NCI-H526 treated with DMSO at 0.1 percent for 48 hours (cell line): Measurements from ENCODE around the gene RASGRP3.

Source experiments
- DNase-seq: peaks from one replicate; lab custom pipeline; 2025; lab: John Stamatoyannopoulos, UW

The RASGRP3 gene

DNA sequence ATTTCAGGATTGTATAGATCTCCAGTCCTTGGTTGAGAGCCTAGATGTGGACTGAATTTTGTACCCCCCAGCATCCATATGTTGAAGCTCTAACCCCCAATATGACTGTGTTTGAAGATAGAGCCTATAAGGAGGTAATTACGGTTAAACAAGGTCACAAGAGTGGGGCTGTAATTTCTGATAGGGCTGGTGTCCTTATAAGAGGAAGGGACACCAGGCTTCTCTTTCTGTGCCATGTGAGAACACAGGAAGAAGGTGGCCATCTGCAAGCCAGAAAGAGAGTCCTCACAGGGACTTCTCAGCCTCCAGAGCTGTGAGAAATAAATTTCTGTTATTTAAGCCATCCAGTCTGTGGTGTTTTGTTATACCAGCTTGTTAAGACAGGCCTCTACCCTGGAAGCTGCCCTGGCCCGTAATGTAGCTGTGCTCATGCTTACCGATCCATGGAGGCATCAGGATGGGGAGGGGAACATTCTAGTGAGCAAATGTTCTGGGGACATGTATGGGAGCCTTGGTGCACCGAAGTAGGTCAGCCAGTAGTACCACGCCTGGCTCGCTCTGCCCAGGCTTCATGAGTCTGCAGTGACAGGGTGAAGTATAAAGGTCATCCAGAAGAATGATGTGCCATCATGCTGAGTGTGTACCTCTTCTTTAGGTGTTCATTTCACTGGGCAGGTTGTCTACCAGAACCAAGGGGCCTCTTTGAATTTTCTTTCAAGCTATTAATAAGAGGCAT lies 16.1 kb downstream of the RASGRP3 start:
- no peak for DNase-seq

DNA sequence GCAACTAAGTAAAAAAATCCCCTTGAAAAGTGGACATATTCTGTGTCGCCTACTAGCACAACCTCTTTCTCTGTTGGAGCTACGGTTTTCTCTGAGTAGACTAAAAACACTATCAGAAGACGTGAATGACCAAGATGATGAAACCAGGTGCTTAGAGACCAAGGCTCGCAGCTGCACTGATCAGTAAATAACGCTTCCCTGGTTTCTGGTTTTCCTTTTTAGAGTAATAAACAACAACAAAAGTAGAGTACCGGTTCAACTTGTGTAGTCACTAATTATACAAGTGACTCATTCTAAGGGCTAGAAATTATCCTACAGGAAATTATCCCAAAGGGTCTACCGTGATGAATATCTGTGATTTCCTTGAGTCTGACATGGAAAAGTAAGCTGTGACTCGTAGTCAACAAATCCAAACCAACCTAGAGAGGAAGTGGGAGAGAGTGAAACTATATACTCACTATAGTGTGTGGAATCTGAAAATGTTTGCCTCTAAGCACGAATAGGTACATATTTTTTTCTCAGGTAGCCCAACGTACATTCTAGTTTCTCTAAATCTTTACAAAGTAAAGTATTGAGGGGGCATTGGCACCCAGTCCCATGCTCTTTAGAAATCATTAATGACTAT lies 17.8 kb downstream of the RASGRP3 start:
- no peak for DNase-seq

DNA sequence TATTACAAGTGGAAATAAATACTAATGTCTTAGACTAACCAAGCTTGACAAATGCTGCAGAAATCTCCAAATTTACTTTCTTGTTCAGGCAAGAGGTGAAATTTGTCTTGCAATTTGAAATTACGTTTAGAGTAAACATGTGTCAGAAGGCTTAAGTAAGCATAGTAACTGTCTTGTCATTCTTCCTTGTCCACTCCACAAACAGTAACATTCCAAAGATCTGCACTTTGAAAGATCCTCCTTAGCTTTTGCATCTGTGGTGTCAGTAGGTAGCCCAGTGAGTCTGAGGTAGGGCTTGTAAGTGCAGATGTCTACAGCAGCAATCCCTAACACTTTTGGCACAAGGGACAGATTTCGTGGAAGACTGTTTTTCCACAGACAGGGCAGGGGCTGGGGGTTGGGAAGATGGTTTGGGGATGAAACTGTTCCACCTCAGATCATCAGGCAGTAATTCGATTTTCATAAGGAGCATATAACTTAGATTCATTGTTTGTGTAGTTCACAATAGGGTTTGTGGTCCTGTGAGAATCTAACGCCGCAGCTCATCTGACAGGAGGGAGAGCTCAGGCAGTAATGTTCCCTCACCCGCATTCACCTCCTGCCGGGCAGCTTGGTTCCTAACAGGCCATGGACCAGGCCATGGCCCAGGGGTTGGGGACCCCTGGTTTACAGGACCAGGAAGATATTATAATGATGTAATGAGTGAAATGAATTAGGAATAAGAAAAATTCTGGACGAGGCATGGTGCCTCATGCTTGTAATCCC lies 18.6 kb downstream of the RASGRP3 start:
- DNase-seq: no peak

DNA sequence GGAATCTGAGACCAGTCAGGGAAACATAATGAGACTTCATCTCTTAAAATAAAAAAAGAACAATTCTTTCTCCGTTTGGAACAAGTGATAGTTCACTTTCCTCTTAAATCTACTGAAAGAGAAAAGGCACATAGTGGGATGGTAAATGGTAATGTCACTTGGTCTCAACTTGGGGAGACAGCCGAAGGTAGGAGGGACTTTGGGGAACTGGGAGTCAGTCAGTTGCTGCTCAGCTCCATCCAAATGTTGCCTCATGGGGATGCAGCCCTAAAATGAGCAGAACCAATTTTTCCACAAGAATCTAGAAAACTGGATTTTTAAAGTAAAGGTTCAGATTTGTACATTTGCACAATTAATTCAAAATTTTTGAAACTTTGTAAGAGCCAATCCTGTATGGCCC lies 19.2 kb downstream of the RASGRP3 start:
- DNase-seq: no peak

DNA sequence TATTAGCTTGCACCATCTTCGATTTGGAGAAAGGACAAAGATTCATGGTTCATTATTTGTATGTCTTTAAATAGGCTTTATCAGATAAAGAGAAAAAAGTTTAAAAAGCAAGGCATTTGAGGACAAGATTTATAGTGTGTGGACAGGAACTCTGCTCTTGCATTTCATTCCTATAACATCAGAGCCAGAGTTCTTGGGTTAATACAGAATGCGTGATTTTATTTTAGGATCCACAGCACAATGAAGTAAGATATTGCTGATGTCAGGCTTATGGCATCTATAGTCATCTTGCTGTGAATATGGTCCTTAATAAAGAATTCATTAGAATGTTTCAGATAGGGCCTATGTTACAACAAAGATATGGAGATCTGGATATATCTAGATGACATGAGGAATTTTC lies 19.7 kb downstream of the RASGRP3 start:
- no peak for DNase-seq

DNA sequence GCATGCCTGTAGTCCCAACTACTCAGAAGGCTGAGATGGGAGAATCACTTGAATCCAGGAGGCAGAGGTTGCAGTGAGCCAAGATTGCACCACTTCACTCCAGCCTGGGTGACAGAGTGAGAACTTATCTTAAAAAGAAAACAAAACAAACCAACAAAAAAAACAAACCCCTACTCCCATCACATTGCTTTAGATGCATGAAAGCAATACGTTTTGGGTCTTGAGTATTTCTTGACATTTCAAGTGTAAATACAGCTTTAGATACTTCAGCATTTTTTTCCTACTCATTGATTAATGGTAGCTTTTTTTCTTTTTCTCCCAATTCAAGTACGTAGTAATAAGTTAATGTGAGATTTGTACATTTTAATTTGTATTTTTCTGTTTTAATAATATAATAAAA lies 20.3 kb downstream of the RASGRP3 start:
- no peak for DNase-seq

DNA sequence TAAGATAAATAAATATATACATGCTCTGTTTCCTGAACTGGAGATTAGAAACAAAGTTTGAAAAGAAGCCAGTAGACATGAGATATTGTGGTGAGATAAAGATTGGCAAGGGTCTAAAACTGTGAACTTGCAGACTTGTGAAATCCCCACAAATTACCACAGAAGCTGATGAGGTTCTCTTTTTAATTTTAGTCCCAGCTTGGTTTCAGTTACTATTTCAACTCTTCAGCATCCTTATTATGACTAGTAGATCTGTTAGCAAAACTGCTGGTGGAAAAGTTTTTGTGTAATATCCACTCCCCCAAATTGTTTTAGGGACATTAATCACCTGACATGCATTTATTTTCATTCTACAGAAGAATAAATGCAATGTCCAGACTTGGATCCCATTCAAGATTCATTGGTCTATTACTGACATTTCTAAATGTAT lies 20.8 kb downstream of the RASGRP3 start:
- DNase-seq: no peak

DNA sequence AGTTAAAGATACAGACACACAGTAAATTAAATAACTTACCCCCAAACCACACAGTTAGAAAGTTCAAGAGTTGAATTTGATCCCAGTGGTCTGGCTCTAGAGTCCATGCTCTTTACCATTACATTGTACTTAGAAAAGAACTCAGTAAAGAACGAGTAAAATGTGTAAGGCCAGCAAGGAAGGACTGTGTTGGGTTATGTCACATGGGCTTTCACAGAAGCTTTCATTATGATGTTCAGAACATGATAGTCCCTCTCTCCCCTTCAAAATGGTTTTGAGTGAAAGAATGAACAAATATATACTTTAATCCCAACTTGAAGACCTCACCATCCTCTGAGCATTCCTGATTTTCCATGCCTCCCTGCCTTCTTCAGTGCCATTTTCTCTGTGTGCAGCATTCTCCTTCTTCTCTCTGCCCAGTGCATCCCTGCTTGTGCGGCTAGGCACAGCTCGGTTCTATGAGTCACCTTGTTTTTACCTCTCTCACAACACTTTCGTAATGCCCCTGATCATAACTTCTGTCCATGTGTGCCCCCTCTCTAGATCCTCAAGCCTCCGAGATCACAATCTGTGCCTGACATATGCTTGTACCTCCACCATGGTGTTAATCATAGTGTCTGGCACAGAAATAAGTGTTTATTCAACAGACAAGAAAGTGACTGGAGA lies 22.0 kb downstream of the RASGRP3 start:
- no peak for DNase-seq

DNA sequence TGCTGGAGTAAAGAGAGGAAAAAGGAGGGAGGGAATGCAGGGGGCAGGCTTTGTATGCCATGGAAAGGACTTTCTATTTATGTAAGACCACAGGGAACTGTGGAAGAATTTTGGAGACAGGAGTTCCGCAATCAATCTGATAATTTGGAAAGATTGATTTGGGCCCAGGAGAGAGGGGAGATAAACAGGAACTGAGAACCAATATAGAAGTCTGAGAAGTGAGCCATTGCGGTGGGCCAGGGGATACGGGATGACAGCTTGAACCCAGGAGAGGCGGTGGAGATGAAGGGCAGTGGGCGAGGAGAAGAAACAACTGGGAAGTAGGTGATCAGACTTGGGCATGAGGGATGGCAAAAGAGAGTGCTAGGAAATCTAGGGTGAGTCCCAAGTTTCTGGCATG lies 23.7 kb downstream of the RASGRP3 start:
- no peak for DNase-seq

DNA sequence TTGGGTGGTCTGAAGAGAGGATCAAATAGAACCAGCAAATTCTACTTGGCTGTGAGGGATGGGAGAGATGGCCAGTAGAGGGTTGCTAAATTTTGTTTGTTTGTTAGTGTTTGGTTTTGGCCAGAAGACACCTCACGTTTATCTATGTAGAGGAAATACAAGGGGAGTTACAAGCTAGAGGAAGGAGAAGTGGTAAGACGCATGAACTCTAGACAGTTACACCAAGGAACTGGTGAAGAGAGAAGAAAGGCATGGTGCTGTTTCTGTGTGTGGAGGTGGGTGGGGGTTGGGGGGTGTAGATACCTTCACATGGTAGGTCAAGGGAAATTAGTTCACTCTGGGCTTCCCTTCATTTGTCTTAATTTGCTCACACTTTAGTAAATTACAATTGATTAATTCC lies 25.6 kb downstream of the RASGRP3 start:
- DNase-seq: no peak

DNA sequence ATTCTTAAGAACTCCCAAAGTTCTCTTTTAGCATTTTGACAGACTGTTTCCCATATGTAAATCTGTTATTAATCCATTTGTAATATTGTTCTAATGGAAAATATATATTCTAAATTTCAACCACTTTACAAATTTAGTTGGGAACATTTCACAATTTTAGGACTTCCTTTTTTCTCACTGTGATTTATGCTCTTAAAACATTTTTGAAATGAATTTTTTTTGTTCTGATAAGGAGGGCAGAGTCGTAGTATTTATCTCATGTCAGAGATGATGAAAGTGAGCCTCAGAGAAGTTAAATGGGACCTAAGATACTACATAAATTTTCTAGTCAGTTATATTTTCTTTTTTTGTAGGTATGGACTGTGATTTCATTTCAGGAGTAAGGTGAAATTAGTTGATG lies 26.6 kb downstream of the RASGRP3 start:
- DNase-seq: no peak

DNA sequence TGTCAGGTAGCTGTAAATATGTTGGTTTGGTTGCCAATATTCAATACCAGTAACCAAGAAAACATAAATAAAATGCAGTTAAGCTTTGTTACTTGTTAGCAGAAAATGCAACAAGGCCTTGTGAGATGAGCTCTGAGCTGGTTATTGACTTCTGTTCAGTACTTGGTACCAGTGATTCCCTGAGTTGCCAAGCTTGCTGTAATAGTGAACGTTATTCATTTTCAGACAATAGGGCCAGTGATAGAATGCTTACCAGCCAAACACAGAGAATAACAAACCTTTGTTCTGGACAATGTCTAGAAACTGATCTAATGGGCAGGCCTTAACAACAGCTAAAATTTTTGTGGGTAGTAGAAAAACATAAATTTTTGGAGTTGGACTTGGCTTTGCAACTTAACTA lies 29.5 kb downstream of the RASGRP3 start:
- DNase-seq: no peak

DNA sequence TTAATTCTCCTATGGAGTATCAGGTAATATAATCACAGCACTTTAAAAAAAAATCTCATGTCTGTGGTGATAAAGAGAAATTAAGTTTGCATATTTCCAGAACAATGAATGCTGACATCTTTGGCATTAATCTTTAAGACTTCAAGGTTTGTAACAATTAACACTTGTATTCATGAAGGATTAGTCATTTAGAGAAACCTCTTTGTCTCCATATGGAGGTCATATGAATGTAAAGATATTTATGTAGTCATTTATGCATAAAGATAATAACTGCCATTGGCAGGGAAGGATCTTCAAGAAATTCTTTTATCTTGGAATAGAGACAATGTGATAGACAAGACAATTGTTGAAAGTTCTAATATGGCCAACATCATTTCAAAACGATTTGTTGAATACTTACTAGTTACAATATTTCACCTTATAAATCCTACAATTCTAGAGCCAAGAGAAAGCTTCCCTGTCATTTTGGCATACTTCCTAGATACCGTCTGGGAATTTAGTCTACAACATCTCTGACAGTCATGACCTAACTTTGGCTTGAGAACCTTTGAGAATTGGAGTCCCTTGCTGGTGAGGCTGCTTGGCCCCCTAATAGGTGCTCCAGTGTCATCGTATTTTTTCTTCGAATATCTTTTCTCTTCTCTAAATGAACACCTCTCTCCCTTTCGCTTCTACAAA lies 33.6 kb downstream of the RASGRP3 start:
- DNase-seq: no peak

DNA sequence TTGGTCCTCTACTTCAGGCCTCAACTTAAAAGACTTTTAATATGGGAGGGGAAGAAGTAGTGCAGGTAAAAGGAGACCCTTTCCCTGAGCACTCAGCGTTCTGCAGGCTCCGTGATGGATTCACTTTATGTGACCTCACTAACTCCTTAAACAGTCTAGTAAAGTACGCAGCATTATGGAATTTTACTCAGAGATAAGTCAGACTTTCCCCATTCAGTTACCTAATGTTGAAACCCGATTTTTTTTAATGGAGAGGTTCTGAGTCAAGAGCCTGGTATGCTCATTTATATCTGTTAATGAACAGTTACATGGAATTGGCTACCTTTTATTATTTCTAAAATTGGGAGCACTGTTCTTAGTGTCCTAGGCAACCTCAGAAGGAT lies 34.1 kb downstream of the RASGRP3 start:
- no peak for DNase-seq

DNA sequence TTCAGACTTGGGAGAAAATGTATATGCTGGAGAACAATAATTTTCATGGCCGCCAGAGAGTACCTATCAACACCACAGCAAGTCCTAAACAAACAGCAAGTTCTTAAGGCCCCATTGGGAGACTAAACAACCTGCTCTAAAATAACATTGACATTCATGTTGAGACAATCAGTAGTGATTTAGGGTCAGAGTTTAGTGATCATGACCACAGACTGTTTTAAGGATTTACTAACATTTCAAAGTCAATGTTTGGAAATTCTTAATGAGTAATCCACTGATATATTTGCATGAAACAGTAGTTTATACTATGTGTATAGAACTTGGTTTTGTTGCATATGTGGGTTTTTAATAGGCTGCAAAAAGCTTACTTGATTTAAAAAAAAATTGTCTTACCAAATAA lies 34.7 kb downstream of the RASGRP3 start:
- no peak for DNase-seq

DNA sequence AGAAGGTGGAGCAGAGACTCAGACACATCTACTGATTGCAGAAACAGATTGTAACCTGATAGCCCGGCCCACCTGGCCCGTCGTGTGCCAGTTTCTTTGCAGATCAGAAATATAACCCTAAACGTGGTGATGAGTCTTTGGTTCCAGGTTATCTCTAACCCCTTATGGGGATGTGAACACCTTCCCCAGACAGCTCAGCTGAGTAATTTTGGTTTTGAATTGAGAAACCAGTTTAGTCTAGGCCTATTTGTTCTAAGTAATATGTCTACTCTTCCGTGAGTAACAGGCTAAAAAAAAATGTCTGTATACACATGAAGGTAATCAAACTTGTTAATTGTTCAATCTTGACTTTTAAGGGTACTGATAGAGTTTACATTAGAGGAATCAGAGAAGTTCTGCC lies 35.7 kb downstream of the RASGRP3 start:
- DNase-seq: peak; percentile 68

DNA sequence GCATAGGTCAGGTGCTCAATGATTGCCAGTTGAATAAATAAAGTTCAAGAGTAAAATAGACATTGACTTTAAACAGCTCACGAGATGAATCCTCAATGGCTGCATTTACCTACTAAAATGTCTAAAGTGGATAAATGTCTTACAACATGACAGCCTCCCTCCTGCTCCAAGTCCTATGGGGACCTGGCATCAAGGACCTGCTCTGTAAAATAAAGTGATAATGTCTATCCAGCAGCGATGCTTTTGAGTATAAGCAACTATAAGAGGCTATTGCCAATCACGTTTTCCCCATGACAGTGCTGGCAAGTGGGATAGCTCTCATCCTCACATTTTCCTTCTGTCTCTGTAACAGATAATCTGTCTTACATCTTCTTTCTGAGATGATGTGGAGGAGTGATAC lies 37.0 kb downstream of the RASGRP3 start:
- DNase-seq: no peak

DNA sequence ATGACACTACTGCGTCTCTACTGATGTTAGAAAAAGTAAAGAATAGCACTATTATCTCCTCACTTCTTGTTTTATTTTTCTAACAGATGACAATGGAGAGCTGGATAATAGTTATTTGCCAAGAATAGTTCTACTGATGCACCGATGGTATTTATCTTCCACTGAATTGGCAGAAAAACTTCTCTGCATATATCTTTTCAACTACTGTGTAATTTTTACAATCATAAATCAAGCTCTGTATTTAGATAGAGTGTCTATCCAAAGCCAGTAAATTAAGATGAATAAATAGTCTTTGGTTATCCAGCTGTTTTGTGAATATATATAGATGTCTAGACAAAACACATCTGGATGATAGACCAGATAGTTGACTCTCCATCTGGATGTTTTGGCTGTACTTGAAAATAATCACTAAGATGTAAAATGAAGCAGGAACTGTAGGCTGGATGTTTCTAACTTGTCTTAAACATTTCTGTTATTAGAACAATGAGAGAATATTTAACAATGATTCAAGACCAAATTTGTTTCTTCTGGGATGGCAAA lies 40.1 kb downstream of the RASGRP3 start:
- DNase-seq: no peak

DNA sequence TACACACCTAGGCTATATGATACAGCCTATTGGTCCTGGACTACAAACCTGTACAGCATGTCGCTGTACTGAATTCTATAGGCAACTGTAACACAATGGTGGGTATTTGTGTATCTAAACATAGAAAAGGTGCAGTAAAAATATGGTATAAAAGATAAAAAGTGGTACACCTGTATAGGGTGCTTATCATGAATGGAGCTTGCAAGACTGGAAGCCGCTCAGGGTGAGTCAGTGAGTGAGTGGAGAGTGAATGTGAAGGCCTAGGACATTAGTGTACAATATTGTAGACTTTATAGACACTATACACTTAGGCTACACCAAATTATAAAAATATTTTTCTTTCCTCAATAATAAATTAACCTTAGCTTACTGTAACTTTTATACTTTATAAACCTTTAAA lies 41.8 kb downstream of the RASGRP3 start:
- no peak for DNase-seq

DNA sequence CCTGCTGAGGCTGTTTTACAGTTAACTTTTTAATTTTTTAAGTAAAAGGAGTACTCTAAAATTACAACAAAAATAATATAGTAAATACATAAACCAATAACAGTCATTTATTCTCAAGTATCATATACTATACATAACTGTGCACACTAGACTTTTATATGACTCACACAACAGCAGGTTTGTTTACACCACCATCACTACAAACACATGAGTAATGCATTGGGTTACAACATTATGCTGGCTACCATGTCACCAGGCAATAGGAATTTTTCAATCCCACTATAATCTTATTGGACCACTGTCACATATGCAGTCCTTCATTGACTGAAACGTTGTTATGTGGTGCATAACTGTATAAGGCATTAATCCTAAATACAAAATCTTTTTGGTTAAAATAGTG lies 42.5 kb downstream of the RASGRP3 start:
- DNase-seq: no peak

DNA sequence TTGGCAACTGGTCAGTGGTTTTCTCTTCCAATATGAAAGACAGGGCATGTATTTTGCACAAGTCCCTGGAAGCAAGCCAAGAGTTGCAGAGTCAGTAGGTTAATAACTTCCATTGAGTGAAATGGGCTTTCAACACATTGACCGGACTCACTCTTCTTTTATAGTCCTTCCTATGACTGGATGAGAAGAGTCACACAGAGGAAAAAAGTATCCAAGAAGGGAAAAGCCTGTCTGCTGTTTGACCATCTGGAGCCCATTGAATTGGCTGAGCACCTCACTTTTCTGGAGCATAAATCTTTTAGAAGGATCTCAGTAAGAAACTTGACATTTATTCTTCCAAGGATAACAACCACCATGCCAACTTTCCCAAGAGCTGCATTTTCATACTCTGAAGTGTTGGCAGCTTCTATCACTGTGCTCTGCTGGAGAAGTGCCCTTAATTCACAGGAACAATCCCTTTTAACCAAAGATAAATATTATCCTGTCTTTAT lies 45.4 kb downstream of the RASGRP3 start:
- DNase-seq: no peak

DNA sequence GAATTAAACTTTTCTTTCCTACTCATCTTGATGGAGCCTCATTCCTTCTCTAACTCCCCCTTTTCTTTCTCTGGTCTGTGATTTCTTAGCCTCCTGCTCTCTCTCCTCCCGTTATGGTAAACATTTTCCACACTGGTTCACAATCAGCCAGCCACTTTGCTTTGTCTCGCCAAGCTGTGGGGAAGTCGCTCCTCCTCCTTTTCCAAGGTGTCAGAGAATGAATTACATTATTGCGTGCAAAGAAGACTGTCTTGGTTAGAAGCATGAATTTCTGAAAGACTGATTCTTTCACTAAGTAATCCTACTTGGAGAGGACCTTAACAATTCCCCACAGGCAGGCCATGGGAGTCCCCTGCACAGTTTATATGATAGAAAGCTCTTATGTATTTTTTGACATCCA lies 46.1 kb downstream of the RASGRP3 start:
- no peak for DNase-seq
